SK-N-SH (cell line): ENCODE results near the gene NRL. TPM values are rescaled to one million over a fixed set of nuclear protein-coding genes. Genes with fewer than 3 reads are reported as not detected.
A peak's percentile ranks its signal among the peaks of the same experiment; 100 is the strongest.

ENCODE experiments used
- CTCF ChIA-PET: fragments of 300-600, 350-600 bp; formaldehyde crosslinking; extraction: SDS; loops from one replicate; lab custom pipeline; 2021; lab: Yijun Ruan, JAX
- POLR2A ChIA-PET: fragments of 350-600 bp; sonication (Branson Sonifier 250); formaldehyde crosslinking; extraction: SDS; loops from one replicate; lab custom pipeline; 2020; ENCODE audit warnings: antibody characterized with exemption, inconsistent platforms; lab: Yijun Ruan, JAX
- DNase-seq: peaks from one replicate; pipeline ENCODE4 v3.0.0; 2012
- H2AFZ ChIP-seq: fragments of 200-600 bp; sonication (generic); 2 replicates; pipeline ENCODE4 v1.8.1; 2016; ENCODE audit warnings: antibody characterized with exemption, mild to moderate bottlenecking, low read depth
- H3F3A ChIP-seq: fragments of 200-600 bp; sonication (generic); replicated peaks from 2 replicates; pipeline ENCODE3; 2016; ENCODE audit warnings: antibody characterized with exemption, mild to moderate bottlenecking; ENCODE audit not compliant: insufficient read depth
- H3K27ac ChIP-seq, 2 experiments: fragments of 200-500 bp in 1 of 2; fragments of 200-600 bp in 1 of 2; sonication (Bioruptor generic) in 1 of 2; sonication (generic), shearing (Covaris generic) in 1 of 2; 2 replicates each; pipeline versions ENCODE4 v1.5.1 to v1.6.1; 2014 to 2016; ENCODE audit warnings: low read depth in 2 of 2, inconsistent platforms in 1 of 2, low read length in 1 of 2, mild to moderate bottlenecking in 1 of 2, mixed read lengths in 1 of 2
- H3K27me3 ChIP-seq: fragments of 200-600 bp; sonication (generic), shearing (Covaris generic); 2 replicates; pipeline ENCODE4 v1.6.1; 2016; ENCODE audit warnings: mixed run types; ENCODE audit not compliant: insufficient read depth
- H3K36me3 ChIP-seq, 2 experiments: fragments of 200-500 bp in 1 of 2; fragments of 200-600 bp in 1 of 2; sonication (Bioruptor generic) in 1 of 2; sonication (generic) in 1 of 2; replicated peaks in 1 of 2; 2 replicates each; pipeline versions ENCODE3 to v1.5.1; 2014 to 2016; ENCODE audit warnings: low read length in 1 of 2, mild to moderate bottlenecking in 1 of 2; ENCODE audit not compliant: insufficient read depth in 2 of 2, control insufficient read depth in 1 of 2
- H3K4me1 ChIP-seq, 2 experiments: fragments of 200-500 bp in 1 of 2; fragments of 200-600 bp in 1 of 2; sonication (Bioruptor generic) in 1 of 2; sonication (generic), shearing (Covaris generic) in 1 of 2; 2 replicates each; pipeline versions ENCODE4 v1.5.1 to v1.6.1; 2014 to 2016; ENCODE audit warnings: low read depth in 1 of 2, low read length in 1 of 2, mixed run types in 1 of 2; ENCODE audit not compliant: insufficient read depth in 2 of 2, control insufficient read depth in 1 of 2
- H3K4me2 ChIP-seq: fragments of 200-600 bp; sonication (generic), shearing (Covaris generic); 2 replicates; pipeline ENCODE4 v1.6.1; 2017; ENCODE audit warnings: mixed run types
- H3K4me3 ChIP-seq, 2 experiments: fragments of 200-500 bp in 1 of 2; fragments of 200-600 bp in 1 of 2; sonication (Bioruptor generic) in 1 of 2; sonication (generic), shearing (Covaris generic) in 1 of 2; 2 replicates each; pipeline versions ENCODE4 v1.5.1 to v1.8.1; 2014 to 2016; ENCODE audit warnings: low read depth in 2 of 2, inconsistent platforms in 1 of 2, low read length in 1 of 2, mild to moderate bottlenecking in 1 of 2, mixed read lengths in 1 of 2, moderate library complexity in 1 of 2
- H3K79me2 ChIP-seq: fragments of 200-600 bp; sonication (generic); 2 replicates; pipeline ENCODE4 v1.8.1; 2017; ENCODE audit warnings: mild to moderate bottlenecking; ENCODE audit not compliant: insufficient read depth
- H3K9ac ChIP-seq: fragments of 200-600 bp; sonication (generic); 2 replicates; pipeline ENCODE4 v1.6.1; 2017; ENCODE audit warnings: mixed run types
- H3K9me2 ChIP-seq: fragments of 200-600 bp; sonication (generic); 2 replicates; pipeline ENCODE4 v1.6.1; 2017; ENCODE audit warnings: mixed run types
- H3K9me3 ChIP-seq: fragments of 200-600 bp; sonication (generic); 2 replicates; pipeline ENCODE4 v1.6.1; 2017; ENCODE audit warnings: mixed run types, mild to moderate bottlenecking, moderate library complexity
- H4K20me1 ChIP-seq: fragments of 200-600 bp; sonication (generic); 2 replicates; pipeline ENCODE4 v1.6.1; 2017; ENCODE audit warnings: mild to moderate bottlenecking, mixed run types; ENCODE audit not compliant: insufficient read depth
- CHD2 ChIP-seq: fragments of 150-350 bp; IDR thresholded peaks from 2 replicates; pipeline ENCODE4 v1.6.1; 2018; ENCODE audit warnings: low read length; ENCODE audit not compliant: partially characterized antibody
- FOXM1 ChIP-seq: IDR thresholded peaks from 2 replicates; pipeline ENCODE4 v1.4.0; 2012; ENCODE audit warnings: low read depth, mild to moderate bottlenecking
- GATA2 ChIP-seq: sonication (generic); formaldehyde crosslinking; IDR thresholded peaks from 2 replicates; pipeline ENCODE4 v1.5.0; 2020; ENCODE audit warnings: mild to moderate bottlenecking, missing genetic modification reagents
- MAX ChIP-seq: IDR thresholded peaks from 2 replicates; pipeline ENCODE4 v1.4.0; 2012; ENCODE audit warnings: low read depth
- NFIC ChIP-seq: IDR thresholded peaks from 2 replicates; pipeline ENCODE4 v1.4.0; 2012; ENCODE audit warnings: borderline replicate concordance
- POLR2AphosphoS5 ChIP-seq: IDR thresholded peaks from 2 replicates; pipeline ENCODE4 v1.6.1; 2012; ENCODE audit warnings: low read depth, low read length
- RCOR1 ChIP-seq: fragments of 150-350 bp; IDR thresholded peaks from 2 replicates; pipeline ENCODE4 v1.6.1; 2017; ENCODE audit warnings: antibody characterized with exemption, low read length
- REST ChIP-seq: IDR thresholded peaks from 2 replicates; pipeline ENCODE4 v1.6.1; 2012; ENCODE audit warnings: mild to moderate bottlenecking, low read depth, low read length, moderate library complexity
- RXRA ChIP-seq: IDR thresholded peaks from 2 replicates; pipeline ENCODE4 v1.4.0; 2012; ENCODE audit warnings: low read depth, mild to moderate bottlenecking, borderline replicate concordance
- TAF1 ChIP-seq: IDR thresholded peaks from 2 replicates; pipeline ENCODE4 v1.6.1; 2012; ENCODE audit warnings: low read depth, mild to moderate bottlenecking, low read length, moderate library complexity, borderline replicate concordance
- TCF12 ChIP-seq: IDR thresholded peaks from 2 replicates; pipeline ENCODE4 v1.4.0; 2012
- USF1 ChIP-seq: IDR thresholded peaks from 2 replicates; pipeline ENCODE4 v1.4.0; 2012; ENCODE audit warnings: low read depth, borderline replicate concordance
- USF2 ChIP-seq: fragments of 150-350 bp; IDR thresholded peaks from 2 replicates; pipeline ENCODE4 v1.6.1; 2017; ENCODE audit warnings: antibody characterized with exemption, low read length, low read depth, borderline replicate concordance
- YY1 ChIP-seq: IDR thresholded peaks from 2 replicates; pipeline ENCODE4 v1.4.0; 2012; ENCODE audit warnings: low read depth, mild to moderate bottlenecking
- WGBS: methylation state at CpG from one replicate; pipeline ENCODE4 v1.1.6; 2017; ENCODE audit warnings: low lambda C conversion rate; 5-methylcytosine and 5-hydroxymethylcytosine counted together
- polyA plus RNA-seq, 3 experiments: library from polyadenylated mRNA; depleted of rRNA; stranded (reverse); fragments of >200 nt; gene quantifications; 2 replicates each; pipeline ENCODE4 v1.2.3, GENCODE V29; 2012

NRL gene
- polyA plus RNA-seq, 1 of the 3 experiments (the other 2 are of a cell fraction): 0.76 TPM

GRCh38 chr14:24052656-24053547 lies 61.8 kb downstream of the NRL start:
- H3F3A ChIP-seq: no peaks in the 10 kb centered on the region
- peak overlapping the region; percentile 72 to 80; a peak in 3 of 4 replicates for H3K4me3 ChIP-seq
- H3K4me1 ChIP-seq: peaks cover 0 to 18% of the 10 kb centered on the region in 2 experiments; a peak in 1 of 4 replicates
- DNase-seq: no peak
- no peaks in the 10 kb centered on the region for H3K36me3 ChIP-seq
- H2AFZ ChIP-seq: no peak overlapping the region
- peak overlapping the region; percentile 88 for H3K4me2 ChIP-seq
- ChIA-PET POLR2A (interaction anchor here (0.6 to 3.1 kb wide), 14 partner anchors 14 to 464 kb away, joined by 3 to 22 read pairs (median 6); partner anchors contain the start of genes DCAF11, EMC9, IRF9 and NRL), CTCF (interaction anchor here (1.0 to 42.8 kb wide), 5 partner anchors 32 to 464 kb away, joined by 3 to 1159 read pairs (median 5); partner anchors contain the start of gene PCK2)
- TF ChIP-seq USF2 (no peak), TAF1 (no peak), TCF12 (no peak), YY1 (no peak), RCOR1 (no peak), USF1 (no peak), FOXM1 (no peak)
- no peaks in the 10 kb centered on the region for H3K27me3 ChIP-seq
- H3K27ac ChIP-seq: peak overlapping the region in 1 of 2 experiments; percentile 8; a peak in 1 of 4 replicates
- 79% methylated on average over 18 of the region's 20 CpGs for WGBS
- no peaks in the 10 kb centered on the region for H3K9me2 ChIP-seq
- H3K9ac ChIP-seq: no peak overlapping the region
- no peaks in the 10 kb centered on the region for H3K79me2 ChIP-seq
- no peaks in the 10 kb centered on the region for H3K9me3 ChIP-seq
- H4K20me1 ChIP-seq: no peaks in the 10 kb centered on the region

- CTCF ChIA-PET: interaction anchor here (0.7 to 42.8 kb wide), 7 partner anchors 28 to 463 kb away, joined by 3 to 1159 read pairs (median 5); partner anchors contain the start of genes IRF9 and PCK2
- peak; percentile 97 for DNase-seq
- no peak for TF ChIP-seq GATA2 (CRISPR knock-in tag)
- 0 out of 2 replicates have a peak, but pooled peaks have one; percentile 18 for TF ChIP-seq POLR2AphosphoS5
- no peak for TF ChIP-seq NFIC
- TF ChIP-seq REST: peak; percentile 96
- TF ChIP-seq CHD2: peak; percentile 93
- 0 out of 2 replicates have a peak, but pooled peaks have one; percentile 32 for TF ChIP-seq MAX
- no peak for TF ChIP-seq USF2
- TF ChIP-seq RCOR1: no peak
- TF ChIP-seq RXRA: no peak
Measured at GRCh38 chr14:24051789-24052655, 62.7 kb downstream of the NRL start, which contains the start of gene CARMIL3. TSS of gene CARMIL3 (plus strand) at chr14:24052009. CDS start at chr14:24052154, 145 bp downstream.

More at GRCh38 chr14:24051789-24052655, 62.7 kb downstream of the NRL start, which contains the start of gene CARMIL3:
- WGBS: 0% methylated on average over 8 of the region's 92 CpGs
- peaks cover 0 to 18% of the 10 kb centered on the region in 2 experiments; a peak in 1 of 4 replicates for H3K4me1 ChIP-seq
- H3K27me3 ChIP-seq: no peaks in the 10 kb centered on the region; the same call in 1 of the 2 replicates
- no peaks in the 10 kb centered on the region for H3K9me3 ChIP-seq
- H3K79me2 ChIP-seq: no peaks in the 10 kb centered on the region
- peak within 1 kb of the TSS; percentile 53; the same call in 1 of the 2 replicates for H3K9ac ChIP-seq
- no peaks in the 10 kb centered on the region for H4K20me1 ChIP-seq
- H2AFZ ChIP-seq: peak within 1 kb of the TSS; percentile 96; the same call in 1 of the 2 replicates
- H3K4me3 ChIP-seq: peak within 1 kb of the TSS; percentile 72 to 80
- H3F3A ChIP-seq: no peaks in the 10 kb centered on the region
- H3K9me2 ChIP-seq: no peaks in the 10 kb centered on the region
- H3K27ac ChIP-seq: peak within 1 kb of the TSS in 1 of 2 experiments; percentile 81; a peak in 2 of 4 replicates
- H3K36me3 ChIP-seq: no peaks in the 10 kb centered on the region
- POLR2A ChIA-PET: interaction anchor here (0.5 to 3.1 kb wide), 16 partner anchors 15 to 550 kb away, joined by 3 to 22 read pairs (median 4); partner anchors contain the start of genes DCAF11, EMC9, IRF9 and NRL
- peak within 1 kb of the TSS; percentile 88 for H3K4me2 ChIP-seq
